NCI-H510A (cell line): ENCODE data around the gene FAM131A.

ENCODE experiments used
- DNase-seq: peaks from one replicate; lab custom pipeline; 2025; lab: John Stamatoyannopoulos, UW

The FAM131A gene

GRCh38 chr3:184337399-184337714 lies at the start of gene FAM131A:
TSS of gene FAM131A (plus strand) at chr3:184337600. CDS start at chr3:184337631, 31 bp downstream.
- no peak for DNase-seq

GRCh38 chr3:184289426-184289938 lies 47.9 kb upstream of the FAM131A start:
- DNase-seq = peak; percentile 25

- DNase-seq = no peak
Observed at GRCh38 chr3:184290331-184290730, 47.1 kb upstream of the FAM131A start.

GRCh38 chr3:184291044-184291737 lies 46.2 kb upstream of the FAM131A start:
- no peak for DNase-seq

- DNase-seq = no peak
Observed at GRCh38 chr3:184291738-184292445, 45.5 kb upstream of the FAM131A start.

- DNase-seq = no peak
Observed at GRCh38 chr3:184295771-184296170, 41.6 kb upstream of the FAM131A start.

GRCh38 chr3:184296616-184297015 lies 40.8 kb upstream of the FAM131A start:
- DNase-seq = no peak

GRCh38 chr3:184298759-184299487 lies 38.5 kb upstream of the FAM131A start, which contains the start of gene PSMD2:
TSS of gene PSMD2 (plus strand) at chr3:184299241. CDS start at chr3:184299267, 26 bp downstream.
- DNase-seq = peak; percentile 95

- no peak for DNase-seq
Observed at GRCh38 chr3:184299488-184300377, 37.7 kb upstream of the FAM131A start.

GRCh38 chr3:184300378-184300720 lies 37.1 kb upstream of the FAM131A start:
- DNase-seq = no peak

- no peak for DNase-seq
Observed at GRCh38 chr3:184305577-184305976, 31.8 kb upstream of the FAM131A start.

- DNase-seq = no peak
Observed at GRCh38 chr3:184306341-184306972, 30.9 kb upstream of the FAM131A start.

- DNase-seq = no peak
Observed at GRCh38 chr3:184307915-184308314, 29.5 kb upstream of the FAM131A start.

GRCh38 chr3:184308744-184309143 lies 28.7 kb upstream of the FAM131A start:
- no peak for DNase-seq

- DNase-seq = no peak
Observed at GRCh38 chr3:184311633-184312032, 25.8 kb upstream of the FAM131A start.

- peak; percentile 87 for DNase-seq
Observed at GRCh38 chr3:184314363-184314699, 23.1 kb upstream of the FAM131A start, which contains the start of gene EIF4G1. TSS of gene EIF4G1 (plus strand) at chr3:184314606. CDS start at chr3:184315797, 1,191 bp downstream.

- DNase-seq = peak; percentile 34
Observed at GRCh38 chr3:184314700-184315542, 22.5 kb upstream of the FAM131A start.

- DNase-seq = no peak
Observed at GRCh38 chr3:184315543-184315867, 21.9 kb upstream of the FAM131A start.

- no peak for DNase-seq
Observed at GRCh38 chr3:184315871-184316661, 21.3 kb upstream of the FAM131A start.

- DNase-seq = no peak
Observed at GRCh38 chr3:184316792-184317191, 20.6 kb upstream of the FAM131A start.
